ENCODE data around the gene ABCD4. TPM values are rescaled to one million over a fixed set of nuclear protein-coding genes. Genes with fewer than 3 reads are reported as not detected.
A peak's percentile ranks its signal among the peaks of the same experiment; 100 is the strongest.

ABCD4 gene
- total and polyA plus RNA-seq, 2 experiments from 2014 or later = 60.5 to 73.1 TPM

GRCh38 chr14:74312161-74312560 lies 9.4 kb upstream of the ABCD4 start:
- Histone ChIP-seq H3K79me2 (replicated peaks; ENCODE audit: insufficient read depth) (no peaks in the 10 kb centered on the region), H3K27ac (ENCODE audit: low read depth) (no peak overlapping the region), H3K27me3 (ENCODE audit: insufficient read depth) (no peaks in the 10 kb centered on the region), H3K4me3 (no peak overlapping the region), H4K20me1 (replicated peaks; ENCODE audit: insufficient read depth) (no peaks in the 10 kb centered on the region), H3K4me1 (ENCODE audit: insufficient read depth) (no peaks in the 10 kb centered on the region), H3F3A (replicated peaks; ENCODE audit: low read depth) (no peaks in the 10 kb centered on the region), H2AFZ (0 out of 2 replicates have a peak overlapping the region, but pooled peaks have one; percentile 43), H3K4me2 (no peak overlapping the region), H3K36me3 (ENCODE audit: insufficient read depth) (no peaks in the 10 kb centered on the region), H3K9me2 (ENCODE audit: insufficient read depth) (no peaks in the 10 kb centered on the region)
- no peak overlapping the region for H3K27ac Mint-ChIP-seq
- TF ChIP-seq EZH2 (IDR thresholded peaks at IDR 0.05; ENCODE audit: low read depth, unreplicated experiment) (no peak), ZNF114 (CRISPR knock-in tag; IDR thresholded peaks at IDR 0.05) (no peak), EZH2phosphoT487 (IDR thresholded peaks at IDR 0.05; ENCODE audit: unreplicated experiment) (no peak), CREB1 (CRISPR knock-in tag; IDR thresholded peaks at IDR 0.05; ENCODE audit: low read depth) (no peak), NANOG (IDR thresholded peaks at IDR 0.05; ENCODE audit: borderline replicate concordance) (no peak), ZNF331 (CRISPR knock-in tag; IDR thresholded peaks at IDR 0.05; ENCODE audit: low read depth) (no peak), JUNB (IDR thresholded peaks at IDR 0.05; ENCODE audit: unreplicated experiment) (no peak), CTCF (conservative IDR thresholded peaks at IDR 0.05; ENCODE audit: low read depth in 2 of 2) (no peak), STAT1 (IDR thresholded peaks at IDR 0.05; ENCODE audit: unreplicated experiment) (no peak), REST (IDR thresholded peaks at IDR 0.05; ENCODE audit: unreplicated experiment) (no peak), POLR2AphosphoS5 (IDR thresholded peaks at IDR 0.05; ENCODE audit: low read depth) (no peak)
- TF ChIP-seq, protein P1, sequence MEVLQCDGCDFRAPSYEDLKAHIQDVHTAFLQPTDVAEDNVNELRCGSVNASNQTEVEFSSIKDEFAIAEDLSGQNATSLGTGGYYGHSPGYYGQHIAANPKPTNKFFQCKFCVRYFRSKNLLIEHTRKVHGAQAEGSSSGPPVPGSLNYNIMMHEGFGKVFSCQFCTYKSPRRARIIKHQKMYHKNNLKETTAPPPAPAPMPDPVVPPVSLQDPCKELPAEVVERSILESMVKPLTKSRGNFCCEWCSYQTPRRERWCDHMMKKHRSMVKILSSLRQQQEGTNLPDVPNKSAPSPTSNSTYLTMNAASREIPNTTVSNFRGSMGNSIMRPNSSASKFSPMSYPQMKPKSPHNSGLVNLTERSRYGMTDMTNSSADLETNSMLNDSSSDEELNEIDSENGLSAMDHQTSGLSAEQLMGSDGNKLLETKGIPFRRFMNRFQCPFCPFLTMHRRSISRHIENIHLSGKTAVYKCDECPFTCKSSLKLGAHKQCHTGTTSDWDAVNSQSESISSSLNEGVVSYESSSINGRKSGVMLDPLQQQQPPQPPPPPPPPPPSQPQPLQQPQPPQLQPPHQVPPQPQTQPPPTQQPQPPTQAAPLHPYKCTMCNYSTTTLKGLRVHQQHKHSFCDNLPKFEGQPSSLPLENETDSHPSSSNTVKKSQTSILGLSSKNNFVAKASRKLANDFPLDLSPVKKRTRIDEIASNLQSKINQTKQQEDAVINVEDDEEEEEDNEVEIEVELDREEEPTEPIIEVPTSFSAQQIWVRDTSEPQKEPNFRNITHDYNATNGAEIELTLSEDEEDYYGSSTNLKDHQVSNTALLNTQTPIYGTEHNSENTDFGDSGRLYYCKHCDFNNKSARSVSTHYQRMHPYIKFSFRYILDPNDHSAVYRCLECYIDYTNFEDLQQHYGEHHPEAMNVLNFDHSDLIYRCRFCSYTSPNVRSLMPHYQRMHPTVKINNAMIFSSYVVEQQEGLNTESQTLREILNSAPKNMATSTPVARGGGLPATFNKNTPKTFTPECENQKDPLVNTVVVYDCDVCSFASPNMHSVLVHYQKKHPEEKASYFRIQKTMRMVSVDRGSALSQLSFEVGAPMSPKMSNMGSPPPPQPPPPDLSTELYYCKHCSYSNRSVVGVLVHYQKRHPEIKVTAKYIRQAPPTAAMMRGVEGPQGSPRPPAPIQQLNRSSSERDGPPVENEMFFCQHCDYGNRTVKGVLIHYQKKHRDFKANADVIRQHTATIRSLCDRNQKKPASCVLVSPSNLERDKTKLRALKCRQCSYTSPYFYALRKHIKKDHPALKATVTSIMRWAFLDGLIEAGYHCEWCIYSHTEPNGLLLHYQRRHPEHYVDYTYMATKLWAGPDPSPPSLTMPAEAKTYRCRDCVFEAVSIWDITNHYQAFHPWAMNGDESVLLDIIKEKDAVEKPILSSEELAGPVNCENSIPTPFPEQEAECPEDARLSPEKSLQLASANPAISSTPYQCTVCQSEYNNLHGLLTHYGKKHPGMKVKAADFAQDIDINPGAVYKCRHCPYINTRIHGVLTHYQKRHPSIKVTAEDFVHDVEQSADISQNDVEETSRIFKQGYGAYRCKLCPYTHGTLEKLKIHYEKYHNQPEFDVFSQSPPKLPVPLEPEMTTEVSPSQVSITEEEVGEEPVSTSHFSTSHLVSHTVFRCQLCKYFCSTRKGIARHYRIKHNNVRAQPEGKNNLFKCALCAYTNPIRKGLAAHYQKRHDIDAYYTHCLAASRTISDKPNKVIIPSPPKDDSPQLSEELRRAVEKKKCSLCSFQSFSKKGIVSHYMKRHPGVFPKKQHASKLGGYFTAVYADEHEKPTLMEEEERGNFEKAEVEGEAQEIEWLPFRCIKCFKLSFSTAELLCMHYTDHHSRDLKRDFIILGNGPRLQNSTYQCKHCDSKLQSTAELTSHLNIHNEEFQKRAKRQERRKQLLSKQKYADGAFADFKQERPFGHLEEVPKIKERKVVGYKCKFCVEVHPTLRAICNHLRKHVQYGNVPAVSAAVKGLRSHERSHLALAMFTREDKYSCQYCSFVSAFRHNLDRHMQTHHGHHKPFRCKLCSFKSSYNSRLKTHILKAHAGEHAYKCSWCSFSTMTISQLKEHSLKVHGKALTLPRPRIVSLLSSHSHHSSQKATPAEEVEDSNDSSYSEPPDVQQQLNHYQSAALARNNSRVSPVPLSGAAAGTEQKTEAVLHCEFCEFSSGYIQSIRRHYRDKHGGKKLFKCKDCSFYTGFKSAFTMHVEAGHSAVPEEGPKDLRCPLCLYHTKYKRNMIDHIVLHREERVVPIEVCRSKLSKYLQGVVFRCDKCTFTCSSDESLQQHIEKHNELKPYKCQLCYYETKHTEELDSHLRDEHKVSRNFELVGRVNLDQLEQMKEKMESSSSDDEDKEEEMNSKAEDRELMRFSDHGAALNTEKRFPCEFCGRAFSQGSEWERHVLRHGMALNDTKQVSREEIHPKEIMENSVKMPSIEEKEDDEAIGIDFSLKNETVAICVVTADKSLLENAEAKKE (CRISPR knock-in tag; IDR thresholded peaks at IDR 0.05) = no peak
- TF ChIP-seq, protein P2, sequence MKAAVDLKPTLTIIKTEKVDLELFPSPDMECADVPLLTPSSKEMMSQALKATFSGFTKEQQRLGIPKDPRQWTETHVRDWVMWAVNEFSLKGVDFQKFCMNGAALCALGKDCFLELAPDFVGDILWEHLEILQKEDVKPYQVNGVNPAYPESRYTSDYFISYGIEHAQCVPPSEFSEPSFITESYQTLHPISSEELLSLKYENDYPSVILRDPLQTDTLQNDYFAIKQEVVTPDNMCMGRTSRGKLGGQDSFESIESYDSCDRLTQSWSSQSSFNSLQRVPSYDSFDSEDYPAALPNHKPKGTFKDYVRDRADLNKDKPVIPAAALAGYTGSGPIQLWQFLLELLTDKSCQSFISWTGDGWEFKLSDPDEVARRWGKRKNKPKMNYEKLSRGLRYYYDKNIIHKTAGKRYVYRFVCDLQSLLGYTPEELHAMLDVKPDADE (IDR thresholded peaks at IDR 0.05) = no peak
- ATAC-seq (no peak), DNase-seq (ENCODE audit: low spot score) (no peak)
- H3K36me3 Mint-ChIP-seq (ENCODE audit: low read depth) = no peaks in the 10 kb centered on the region; the same call in 2 of the 3 replicates
- H3K4me3 Mint-ChIP-seq = no peak overlapping the region
- peaks cover 7% of the 10 kb centered on the region for H3K27me3 Mint-ChIP-seq (ENCODE audit: insufficient read depth, low read depth, poor library complexity)
- no peaks in the 10 kb centered on the region; the same call in 2 of the 3 replicates for H3K9me3 Mint-ChIP-seq
- no peaks in the 10 kb centered on the region for H3K4me1 Mint-ChIP-seq
